ENCODE results near the gene TSHZ2.

GRCh38 chr20:53104884-53105283 is 132.7 kb downstream of the TSHZ2 start:
- TF ChIP-seq CTCF (IDR thresholded peaks at IDR 0.05) (no peak), POLR2A (IDR thresholded peaks at IDR 0.05; ENCODE audit: low read depth) (no peak), POLR2AphosphoS5 (IDR thresholded peaks at IDR 0.05) (no peak)

All from esophagus muscularis mucosa (tissue), 3 donors.